WI38 (cell line): ENCODE measurements around the gene DLD.

ENCODE experiments used
- H3K4me3 ChIP-seq: 2 replicates; pipeline ENCODE4 v1.5.1; 2011; ENCODE audit warnings: low read depth, mild to moderate bottlenecking, control low read depth, low read length
- TF ChIP-seq, protein P1 (sequence below): IDR thresholded peaks from 2 replicates; pipeline ENCODE4 v1.5.1; 2012; ENCODE audit warnings: low read depth, mild to moderate bottlenecking, control low read depth, low read length

DLD gene

GRCh38 chr7:107939573-107940489, 48.8 kb downstream of the DLD start:
- TF ChIP-seq, protein P1, sequence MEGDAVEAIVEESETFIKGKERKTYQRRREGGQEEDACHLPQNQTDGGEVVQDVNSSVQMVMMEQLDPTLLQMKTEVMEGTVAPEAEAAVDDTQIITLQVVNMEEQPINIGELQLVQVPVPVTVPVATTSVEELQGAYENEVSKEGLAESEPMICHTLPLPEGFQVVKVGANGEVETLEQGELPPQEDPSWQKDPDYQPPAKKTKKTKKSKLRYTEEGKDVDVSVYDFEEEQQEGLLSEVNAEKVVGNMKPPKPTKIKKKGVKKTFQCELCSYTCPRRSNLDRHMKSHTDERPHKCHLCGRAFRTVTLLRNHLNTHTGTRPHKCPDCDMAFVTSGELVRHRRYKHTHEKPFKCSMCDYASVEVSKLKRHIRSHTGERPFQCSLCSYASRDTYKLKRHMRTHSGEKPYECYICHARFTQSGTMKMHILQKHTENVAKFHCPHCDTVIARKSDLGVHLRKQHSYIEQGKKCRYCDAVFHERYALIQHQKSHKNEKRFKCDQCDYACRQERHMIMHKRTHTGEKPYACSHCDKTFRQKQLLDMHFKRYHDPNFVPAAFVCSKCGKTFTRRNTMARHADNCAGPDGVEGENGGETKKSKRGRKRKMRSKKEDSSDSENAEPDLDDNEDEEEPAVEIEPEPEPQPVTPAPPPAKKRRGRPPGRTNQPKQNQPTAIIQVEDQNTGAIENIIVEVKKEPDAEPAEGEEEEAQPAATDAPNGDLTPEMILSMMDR: no peak

GRCh38 chr7:107940951-107941350, 50.0 kb downstream of the DLD start:
- H3K4me3 ChIP-seq: no peak overlapping the region
- TF ChIP-seq, protein P1: no peak

More at GRCh38 chr7:107939573-107940489, 48.8 kb downstream of the DLD start:
- H3K4me3 ChIP-seq: no peak overlapping the region

DNA sequence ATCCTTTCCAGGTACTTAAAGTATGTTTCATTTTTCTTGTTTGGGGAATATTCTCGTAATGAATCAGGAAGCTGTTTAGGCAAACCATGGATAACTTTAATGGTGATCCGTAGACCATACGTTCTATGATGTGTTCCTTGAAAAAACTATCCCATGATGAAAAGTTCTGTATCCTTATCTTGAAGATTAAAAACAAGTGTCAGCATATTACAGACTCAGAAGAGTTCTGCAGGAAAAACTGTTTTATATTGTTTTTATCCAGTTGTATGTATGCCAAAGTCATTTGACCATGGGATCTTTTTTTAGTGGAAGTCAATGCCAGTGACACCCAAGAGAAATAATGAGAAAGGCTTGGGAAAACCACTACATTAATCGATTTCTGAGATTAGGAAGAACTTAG, 52.0 kb downstream of the DLD start:
- no peak overlapping the region for H3K4me3 ChIP-seq
- TF ChIP-seq, protein P1: no peak

- no peak overlapping the region for H3K4me3 ChIP-seq
- TF ChIP-seq, protein P1: no peak
Measured at GRCh38 chr7:107944411-107945169, 53.6 kb downstream of the DLD start.

GRCh38 chr7:107945332-107945731, 54.3 kb downstream of the DLD start:
- TF ChIP-seq, protein P1: no peak
- no peak overlapping the region for H3K4me3 ChIP-seq

DNA sequence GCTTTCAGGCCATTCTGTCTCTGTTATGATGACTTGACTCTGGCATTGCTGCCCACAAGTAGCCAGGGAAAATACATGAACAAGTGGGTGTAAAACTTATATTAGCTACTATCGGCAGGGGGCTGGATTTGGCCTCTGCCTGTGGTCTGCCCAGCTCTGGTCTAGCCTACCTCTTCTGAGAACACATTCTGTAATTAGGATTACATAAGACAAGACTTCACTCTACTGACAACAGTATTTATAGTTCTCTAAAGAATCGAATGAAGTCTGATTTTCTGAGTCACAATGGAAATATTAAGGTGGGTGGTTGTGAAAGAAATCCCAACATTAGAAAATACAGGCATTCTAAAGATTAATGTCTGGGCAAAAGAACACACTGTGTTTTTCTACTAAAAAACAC, 55.5 kb downstream of the DLD start:
- TF ChIP-seq, protein P1: no peak
- no peak overlapping the region for H3K4me3 ChIP-seq

- TF ChIP-seq, protein P1: no peak
Measured at GRCh38 chr7:107946881-107947280, 55.9 kb downstream of the DLD start.

More at GRCh38 chr7:107946881-107947280, 55.9 kb downstream of the DLD start:
- H3K4me3 ChIP-seq: no peak overlapping the region
